Measurements from ENCODE around the gene KDM6B.

DNA sequence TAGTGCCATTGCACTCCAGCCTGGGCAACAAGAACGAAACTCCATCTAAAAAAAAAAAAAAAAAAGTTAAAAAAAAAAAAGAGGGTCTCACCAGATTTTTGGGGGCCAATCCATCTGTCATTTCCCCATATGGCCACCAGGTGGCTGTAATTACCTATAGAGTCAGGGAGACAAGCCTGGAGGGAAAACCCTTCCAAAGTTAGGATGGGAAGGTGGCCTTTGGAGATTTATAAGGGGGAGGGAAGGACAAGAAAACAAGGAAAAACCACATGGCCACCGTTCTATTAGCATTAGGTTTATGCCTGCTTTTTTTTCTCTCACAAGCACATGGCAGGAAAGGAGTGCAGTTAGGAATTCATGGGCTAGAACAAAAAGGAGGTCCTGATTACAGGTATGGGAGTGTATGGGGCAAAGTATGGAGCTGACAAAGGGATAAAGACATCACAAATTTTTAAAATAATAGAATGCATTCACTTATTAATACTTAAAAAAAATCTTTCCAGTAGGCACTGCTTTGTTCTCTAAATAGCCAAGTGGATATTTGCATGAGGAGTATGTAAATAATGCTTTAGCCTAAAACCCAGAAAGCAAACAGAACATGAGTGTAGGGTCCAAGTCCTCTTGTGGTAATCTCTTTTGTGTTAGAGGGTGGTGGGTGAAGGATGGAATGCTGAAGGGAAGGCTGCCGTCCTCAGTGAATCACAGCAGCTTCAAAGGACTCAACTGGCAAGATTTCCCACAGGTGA lies 28.8 kb downstream of the KDM6B start:
- TF ChIP-seq, protein P1, sequence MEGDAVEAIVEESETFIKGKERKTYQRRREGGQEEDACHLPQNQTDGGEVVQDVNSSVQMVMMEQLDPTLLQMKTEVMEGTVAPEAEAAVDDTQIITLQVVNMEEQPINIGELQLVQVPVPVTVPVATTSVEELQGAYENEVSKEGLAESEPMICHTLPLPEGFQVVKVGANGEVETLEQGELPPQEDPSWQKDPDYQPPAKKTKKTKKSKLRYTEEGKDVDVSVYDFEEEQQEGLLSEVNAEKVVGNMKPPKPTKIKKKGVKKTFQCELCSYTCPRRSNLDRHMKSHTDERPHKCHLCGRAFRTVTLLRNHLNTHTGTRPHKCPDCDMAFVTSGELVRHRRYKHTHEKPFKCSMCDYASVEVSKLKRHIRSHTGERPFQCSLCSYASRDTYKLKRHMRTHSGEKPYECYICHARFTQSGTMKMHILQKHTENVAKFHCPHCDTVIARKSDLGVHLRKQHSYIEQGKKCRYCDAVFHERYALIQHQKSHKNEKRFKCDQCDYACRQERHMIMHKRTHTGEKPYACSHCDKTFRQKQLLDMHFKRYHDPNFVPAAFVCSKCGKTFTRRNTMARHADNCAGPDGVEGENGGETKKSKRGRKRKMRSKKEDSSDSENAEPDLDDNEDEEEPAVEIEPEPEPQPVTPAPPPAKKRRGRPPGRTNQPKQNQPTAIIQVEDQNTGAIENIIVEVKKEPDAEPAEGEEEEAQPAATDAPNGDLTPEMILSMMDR (IDR thresholded peaks at IDR 0.05), result peak; percentile 65 to 83 (median 81)
- no peak for TF ChIP-seq POLR2A (IDR thresholded peaks at IDR 0.05)
